Loucy (cell line): ENCODE measurements around the gene NAT16.
A peak's percentile ranks its signal among the peaks of the same experiment; 100 is the strongest.

Experiments used
- H2AFZ ChIP-seq: fragments of 200-600 bp; sonication (generic); 2 replicates; pipeline ENCODE4 v1.6.0; 2016; ENCODE audit warnings: antibody characterized with exemption, mild to moderate bottlenecking, low read length, moderate library complexity
- H3F3A ChIP-seq: fragments of 200-600 bp; 2 replicates; pipeline ENCODE4 v1.6.0; 2016; ENCODE audit warnings: antibody characterized with exemption, low read depth, mild to moderate bottlenecking
- H3K27me3 ChIP-seq: fragments of 200-600 bp; sonication (generic); 2 replicates; pipeline ENCODE4 v1.6.1; 2014; ENCODE audit warnings: low read length, mild to moderate bottlenecking; ENCODE audit not compliant: insufficient read depth, poor library complexity, severe bottlenecking
- H3K36me3 ChIP-seq: fragments of 200-600 bp; sonication (generic); 2 replicates; pipeline ENCODE4 v1.6.1; 2016; ENCODE audit warnings: low read length; ENCODE audit not compliant: insufficient read depth
- H3K4me1 ChIP-seq: fragments of 200-600 bp; sonication (generic); 2 replicates; pipeline ENCODE4 v1.5.1; 2014; ENCODE audit warnings: low read length, mild to moderate bottlenecking; ENCODE audit not compliant: insufficient read depth, poor library complexity, severe bottlenecking
- H3K4me2 ChIP-seq: fragments of 200-600 bp; sonication (generic); 2 replicates; pipeline ENCODE4 v1.6.0; 2014; ENCODE audit warnings: antibody characterized with exemption, low read length, low read depth, mild to moderate bottlenecking; ENCODE audit not compliant: poor library complexity, severe bottlenecking
- H3K4me3 ChIP-seq: fragments of 200-600 bp; sonication (generic); 2 replicates; pipeline ENCODE4 v1.5.1; 2014; ENCODE audit warnings: low read length, mild to moderate bottlenecking, mixed read lengths; ENCODE audit not compliant: poor library complexity, severe bottlenecking
- H3K79me2 ChIP-seq: fragments of 200-600 bp; sonication (generic); 2 replicates; pipeline ENCODE4 v1.6.1; 2014; ENCODE audit warnings: low read length; ENCODE audit not compliant: insufficient read depth
- H3K9ac ChIP-seq: fragments of 200-600 bp; sonication (generic); 2 replicates; pipeline ENCODE4 v1.6.0; 2014; ENCODE audit warnings: mild to moderate bottlenecking, low read depth, low read length, moderate library complexity; ENCODE audit not compliant: poor library complexity, severe bottlenecking
- H3K9me2 ChIP-seq: fragments of 200-600 bp; sonication (generic); replicated peaks from 2 replicates; pipeline ENCODE4 v1.6.1; 2016; ENCODE audit warnings: low read depth, low read length, mixed read lengths
- H3K9me3 ChIP-seq: fragments of 200-600 bp; sonication (generic); 2 replicates; pipeline ENCODE4 v1.6.1; 2014; ENCODE audit warnings: mild to moderate bottlenecking, antibody characterized with exemption, low read length, low read depth; ENCODE audit not compliant: insufficient read depth
- H4K20me1 ChIP-seq: fragments of 200-600 bp; sonication (generic); 2 replicates; pipeline ENCODE4 v1.6.0; 2014; ENCODE audit warnings: antibody characterized with exemption, low read length, mild to moderate bottlenecking; ENCODE audit not compliant: insufficient read depth, poor library complexity, severe bottlenecking
- EZH2phosphoT487 ChIP-seq: fragments of 200-600 bp; IDR thresholded peaks from 2 replicates; pipeline ENCODE4 v1.6.1; 2018; ENCODE audit warnings: antibody characterized with exemption, mild to moderate bottlenecking, moderate library complexity, borderline replicate concordance
- TF ChIP-seq, protein P1 (sequence below): fragments of 200-600 bp; sonication (generic); conservative IDR thresholded peaks from 2 replicates; pipeline ENCODE4 v1.5.1; 2014; ENCODE audit warnings: mild to moderate bottlenecking, antibody characterized with exemption, low read length

Gene NAT16

DNA sequence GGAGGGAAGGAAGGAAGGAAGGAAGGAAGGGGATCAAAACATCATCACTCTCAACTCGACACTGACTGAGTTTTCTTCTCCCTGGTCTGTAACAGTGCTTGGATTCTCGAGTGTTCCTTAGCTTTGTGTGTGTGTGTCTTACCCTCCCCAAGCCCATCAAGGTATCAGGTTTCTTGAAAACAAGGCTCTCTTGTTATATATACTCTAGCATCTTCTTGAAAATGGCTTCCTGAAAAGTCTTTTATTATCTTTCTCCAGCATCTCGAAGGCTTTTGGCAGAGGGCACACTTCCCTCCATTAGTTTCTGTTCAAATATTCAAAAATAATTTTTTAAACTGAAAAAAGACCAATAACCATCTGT, 39.8 kb downstream of the NAT16 start:
- peak overlapping the region; percentile 87 for H2AFZ ChIP-seq
- no peak overlapping the region for H3K4me3 ChIP-seq
- no peaks in the 10 kb centered on the region for H4K20me1 ChIP-seq
- no peaks in the 10 kb centered on the region for H3K9me2 ChIP-seq
- H3K9ac ChIP-seq = peak overlapping the region; percentile 61
- no peaks in the 10 kb centered on the region; the same call in 1 of the 2 replicates for H3F3A ChIP-seq
- H3K9me3 ChIP-seq = no peaks in the 10 kb centered on the region
- no peaks in the 10 kb centered on the region for H3K79me2 ChIP-seq
- TF ChIP-seq, protein P1, sequence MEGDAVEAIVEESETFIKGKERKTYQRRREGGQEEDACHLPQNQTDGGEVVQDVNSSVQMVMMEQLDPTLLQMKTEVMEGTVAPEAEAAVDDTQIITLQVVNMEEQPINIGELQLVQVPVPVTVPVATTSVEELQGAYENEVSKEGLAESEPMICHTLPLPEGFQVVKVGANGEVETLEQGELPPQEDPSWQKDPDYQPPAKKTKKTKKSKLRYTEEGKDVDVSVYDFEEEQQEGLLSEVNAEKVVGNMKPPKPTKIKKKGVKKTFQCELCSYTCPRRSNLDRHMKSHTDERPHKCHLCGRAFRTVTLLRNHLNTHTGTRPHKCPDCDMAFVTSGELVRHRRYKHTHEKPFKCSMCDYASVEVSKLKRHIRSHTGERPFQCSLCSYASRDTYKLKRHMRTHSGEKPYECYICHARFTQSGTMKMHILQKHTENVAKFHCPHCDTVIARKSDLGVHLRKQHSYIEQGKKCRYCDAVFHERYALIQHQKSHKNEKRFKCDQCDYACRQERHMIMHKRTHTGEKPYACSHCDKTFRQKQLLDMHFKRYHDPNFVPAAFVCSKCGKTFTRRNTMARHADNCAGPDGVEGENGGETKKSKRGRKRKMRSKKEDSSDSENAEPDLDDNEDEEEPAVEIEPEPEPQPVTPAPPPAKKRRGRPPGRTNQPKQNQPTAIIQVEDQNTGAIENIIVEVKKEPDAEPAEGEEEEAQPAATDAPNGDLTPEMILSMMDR = no peak
- TF ChIP-seq EZH2phosphoT487 = no peak
- peaks cover 43% of the 10 kb centered on the region for H3K4me1 ChIP-seq
- no peaks in the 10 kb centered on the region for H3K27me3 ChIP-seq
- H3K36me3 ChIP-seq = no peaks in the 10 kb centered on the region
- H3K4me2 ChIP-seq = peak overlapping the region; percentile 29

DNA sequence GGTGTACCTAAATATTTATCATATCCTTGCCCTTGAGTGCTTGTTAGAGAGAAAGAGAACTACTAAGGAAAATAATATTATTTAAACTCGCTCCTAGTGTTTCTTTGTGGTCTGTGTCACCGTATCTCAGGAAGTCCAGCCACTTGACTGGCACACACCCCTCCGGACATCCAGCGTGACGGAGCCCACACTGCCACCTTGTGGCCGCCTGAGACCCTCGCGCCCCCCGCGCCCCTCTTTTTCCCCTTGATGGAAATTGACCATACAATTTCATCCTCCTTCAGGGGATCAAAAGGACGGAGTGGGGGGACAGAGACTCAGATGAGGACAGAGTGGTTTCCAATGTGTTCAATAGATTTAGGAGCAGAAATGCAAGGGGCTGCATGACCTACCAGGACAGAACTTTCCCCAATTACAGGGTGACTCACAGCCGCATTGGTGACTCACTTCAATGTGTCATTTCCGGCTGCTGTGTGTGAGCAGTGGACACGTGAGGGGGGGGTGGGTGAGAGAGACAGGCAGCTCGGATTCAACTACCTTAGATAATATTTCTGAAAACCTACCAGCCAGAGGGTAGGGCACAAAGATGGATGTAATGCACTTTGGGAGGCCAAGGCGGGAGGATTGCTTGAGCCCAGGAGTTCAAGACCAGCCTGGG, 41.8 kb downstream of the NAT16 start:
- H2AFZ ChIP-seq = peak overlapping the region; percentile 94
- TF ChIP-seq, protein P1 = peak; percentile 93
- TF ChIP-seq EZH2phosphoT487 = no peak
- H3K36me3 ChIP-seq = no peaks in the 10 kb centered on the region
- H3K4me2 ChIP-seq = peak overlapping the region; percentile 66
- peak overlapping the region; percentile 64 for H3K9ac ChIP-seq
- peak overlapping the region; percentile 74 for H3K4me3 ChIP-seq
- H3K79me2 ChIP-seq = no peaks in the 10 kb centered on the region
- H3K4me1 ChIP-seq = peaks cover 44% of the 10 kb centered on the region
- no peaks in the 10 kb centered on the region for H3K9me3 ChIP-seq
- no peaks in the 10 kb centered on the region; the same call in 1 of the 2 replicates for H3F3A ChIP-seq
- H3K27me3 ChIP-seq = no peaks in the 10 kb centered on the region
- H3K9me2 ChIP-seq = no peaks in the 10 kb centered on the region
- no peaks in the 10 kb centered on the region for H4K20me1 ChIP-seq

DNA sequence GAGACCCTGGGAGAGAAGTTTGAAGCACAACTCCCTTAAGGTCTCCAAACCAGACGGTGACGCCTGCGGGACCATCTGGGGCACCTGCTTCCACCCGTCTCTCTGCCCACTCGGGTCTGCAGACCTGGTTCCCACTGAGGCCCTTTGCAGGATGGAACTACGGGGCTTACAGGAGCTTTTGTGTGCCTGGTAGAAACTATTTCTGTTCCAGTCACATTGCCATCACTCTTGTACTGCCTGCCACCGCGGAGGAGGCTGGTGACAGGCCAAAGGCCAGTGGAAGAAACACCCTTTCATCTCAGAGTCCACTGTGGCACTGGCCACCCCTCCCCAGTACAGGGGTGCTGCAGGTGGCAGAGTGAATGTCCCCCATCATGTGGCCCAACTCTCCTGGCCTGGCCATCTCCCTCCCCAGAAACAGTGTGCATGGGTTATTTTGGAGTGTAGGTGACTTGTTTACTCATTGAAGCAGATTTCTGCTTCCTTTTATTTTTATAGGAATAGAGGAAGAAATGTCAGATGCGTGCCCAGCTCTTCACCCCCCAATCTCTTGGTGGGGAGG, 42.4 kb downstream of the NAT16 start:
- no peaks in the 10 kb centered on the region for H4K20me1 ChIP-seq
- no peaks in the 10 kb centered on the region for H3K36me3 ChIP-seq
- H3K79me2 ChIP-seq = no peaks in the 10 kb centered on the region
- peaks cover 44% of the 10 kb centered on the region for H3K4me1 ChIP-seq
- peak overlapping the region; percentile 74 for H3K4me3 ChIP-seq
- TF ChIP-seq, protein P1 = no peak
- no peak for TF ChIP-seq EZH2phosphoT487
- H3K4me2 ChIP-seq = peak overlapping the region; percentile 66
- H3K9ac ChIP-seq = peak overlapping the region; percentile 64
- H2AFZ ChIP-seq = peak overlapping the region; percentile 94
- H3K9me3 ChIP-seq = no peaks in the 10 kb centered on the region
- no peaks in the 10 kb centered on the region for H3K27me3 ChIP-seq
- no peaks in the 10 kb centered on the region for H3K9me2 ChIP-seq
- no peaks in the 10 kb centered on the region; the same call in 1 of the 2 replicates for H3F3A ChIP-seq
